ENCODE measurements around the gene SNRNP35. TPM values are rescaled to one million over a fixed set of nuclear protein-coding genes. Genes with fewer than 3 reads are reported as not detected.
"Not testable (repeated sequence)": the region's sequence is repeated elsewhere in the genome, so short reads cannot be mapped to it uniquely, and the experiment has no call there.

SNRNP35 gene
- total RNA-seq, 2 donors from 2014 or later, result 12.9 to 16.9 TPM

GRCh38 chr12:123453165-123453564, 4.8 kb upstream of the SNRNP35 start:
- TF ChIP-seq CTCF (IDR thresholded peaks at IDR 0.05), result no peak
- TF ChIP-seq POLR2A (IDR thresholded peaks at IDR 0.05), result no peak
- ATAC-seq (peak; percentile 16), DNase-seq (peak in 1 of 4 donors; percentile 30)
- Histone ChIP-seq H3K4me3 (no peak overlapping the region), H3K36me3 (replicated peaks in 1 of 2; ENCODE audit: insufficient read depth in 1 of 2, low read depth in 2 of 2) (no peaks in the 10 kb centered on the region), H3K27me3 (no peaks in the 10 kb centered on the region), H3K4me1 (no peaks in the 10 kb centered on the region), H3K9me3 (no peaks in the 10 kb centered on the region), H3K27ac (no peak overlapping the region)
- 54 to 64% methylated on average over 3 of the region's 3 CpGs for WGBS, 2 donors
- intact Hi-C loops (cut with DNase I), result no loop called here

- H3K36me3 ChIP-seq (replicated peaks in 1 of 2; ENCODE audit: insufficient read depth in 1 of 2, low read depth in 2 of 2); H3K27ac ChIP-seq; ATAC-seq; H3K9me3 ChIP-seq; H3K4me3 ChIP-seq; intact Hi-C loops (cut with DNase I); DNase-seq; H3K27me3 ChIP-seq: not testable (repeated sequence)
- 92 to 93% methylated on average over 11 of the region's 11 CpGs for WGBS, 2 donors
- peaks cover 11% of the 10 kb centered on the region for H3K4me1 ChIP-seq
These were observed 5.2 kb downstream of the SNRNP35 start for GRCh38 chr12:123463174-123463573.

- WGBS, 2 donors, result 87% methylated on average over 4 of the region's 4 CpGs
- intact Hi-C loops (cut with DNase I), result no loop called here
- Histone ChIP-seq H3K4me3 (no peak overlapping the region), H3K9me3 (no peaks in the 10 kb centered on the region), H3K36me3 (replicated peaks in 1 of 2; ENCODE audit: insufficient read depth in 1 of 2, low read depth in 2 of 2) (no peaks in the 10 kb centered on the region), H3K27me3 (no peaks in the 10 kb centered on the region), H3K4me1 (peaks cover 2% of the 10 kb centered on the region), H3K27ac (no peak overlapping the region)
- TF ChIP-seq POLR2A (IDR thresholded peaks at IDR 0.05) (no peak), CTCF (IDR thresholded peaks at IDR 0.05) (no peak)
- DNase-seq (no peak), ATAC-seq (no peak)
These were observed 7.1 kb downstream of the SNRNP35 start for GRCh38 chr12:123465084-123465483.

GRCh38 chr12:123468786-123469185, 10.8 kb downstream of the SNRNP35 start:
- no peak overlapping the region for H3K4me3 ChIP-seq
- intact Hi-C loops (cut with DNase I), result no loop called here
- no peak overlapping the region for H3K27ac ChIP-seq
- no peaks in the 10 kb centered on the region for H3K4me1 ChIP-seq
- no peak for DNase-seq
- no peaks in the 10 kb centered on the region for H3K27me3 ChIP-seq
- peaks cover 0 to 2% of the 10 kb centered on the region in 2 donors for H3K36me3 ChIP-seq (replicated peaks in 1 of 2; ENCODE audit: insufficient read depth in 1 of 2, low read depth in 2 of 2)
- TF ChIP-seq POLR2A (IDR thresholded peaks at IDR 0.05) (no peak), CTCF (IDR thresholded peaks at IDR 0.05) (no peak)
- no peaks in the 10 kb centered on the region for H3K9me3 ChIP-seq
- no peak for ATAC-seq
- WGBS, 2 donors, result 21 to 33% methylated on average over 1 of the region's 1 CpG

- Histone ChIP-seq H3K36me3 (replicated peaks in 1 of 2; ENCODE audit: insufficient read depth in 1 of 2, low read depth in 2 of 2) (peaks cover 0 to 2% of the 10 kb centered on the region in 2 donors), H3K4me3 (no peak overlapping the region), H3K4me1 (no peaks in the 10 kb centered on the region), H3K27ac (no peak overlapping the region), H3K9me3 (no peaks in the 10 kb centered on the region), H3K27me3 (no peaks in the 10 kb centered on the region)
- 73 to 86% methylated on average over 2 of the region's 2 CpGs for WGBS, 2 donors
- intact Hi-C loops (cut with DNase I), result no loop called here
- ATAC-seq (no peak), DNase-seq (no peak)
- TF ChIP-seq POLR2A (IDR thresholded peaks at IDR 0.05), result no peak
- no peak for TF ChIP-seq CTCF (IDR thresholded peaks at IDR 0.05)
These were observed 12.0 kb downstream of the SNRNP35 start for GRCh38 chr12:123469978-123470377.

All from body of pancreas (tissue), 4 donors.